Central memory CD4-positive, alpha-beta T cell (primary cell): ENCODE data around the gene ADAR.

Source experiments
- DNase-seq: peaks from one replicate; pipeline ENCODE4 v3.0.0; 2022

ADAR gene

DNA sequence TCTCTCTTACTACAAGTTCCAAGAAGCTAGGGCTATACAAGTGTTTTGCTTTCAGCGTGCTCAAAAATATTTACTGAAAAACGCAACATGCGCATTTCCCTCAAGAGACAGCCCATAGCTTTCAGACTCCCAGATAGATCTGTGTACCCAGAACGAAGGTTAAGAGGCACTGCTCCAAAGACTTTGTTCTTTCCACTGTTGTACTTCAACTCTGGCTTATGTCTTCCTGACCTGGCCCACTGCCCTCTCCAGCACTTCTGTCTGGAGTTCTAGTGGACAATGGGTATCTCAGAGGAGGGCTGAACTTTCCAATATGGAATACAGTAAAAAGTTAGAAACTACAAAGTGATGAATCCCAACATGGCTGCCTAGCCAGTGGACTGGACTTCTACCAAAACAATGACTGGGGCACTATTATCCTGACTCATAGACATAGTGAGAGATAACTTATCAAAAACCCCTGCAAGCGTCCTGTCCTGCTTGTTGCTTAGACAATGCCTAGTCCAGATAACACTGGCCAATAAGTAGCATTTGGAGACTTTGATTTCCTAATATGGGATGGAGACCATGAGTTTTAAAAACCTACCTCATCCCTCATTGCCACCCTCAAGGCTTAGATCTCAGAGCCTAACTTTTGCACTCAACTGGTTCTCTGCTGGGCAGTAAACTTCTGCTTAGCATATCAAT lies 8.8 kb upstream of the ADAR start:
- no peak for DNase-seq

DNA sequence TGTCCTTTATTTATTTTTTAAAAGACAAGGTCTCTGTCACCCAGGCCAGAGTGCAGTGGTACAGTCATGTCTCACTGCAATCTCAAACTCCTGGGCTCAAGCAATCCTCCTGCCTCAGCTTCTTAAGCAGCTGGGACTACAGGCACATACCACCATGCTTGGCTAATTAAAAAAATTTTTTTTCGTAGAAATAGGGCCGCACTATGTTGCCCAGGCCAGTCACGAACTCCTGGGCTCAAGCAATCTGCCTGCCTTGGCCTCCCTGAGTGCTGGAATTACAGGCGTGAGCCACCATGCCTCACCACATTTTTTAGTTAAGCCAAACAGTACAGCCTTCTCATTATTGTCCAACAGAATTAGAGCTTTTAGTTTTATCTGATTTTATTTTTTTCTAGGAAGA lies 7.4 kb upstream of the ADAR start:
- no peak for DNase-seq

DNA sequence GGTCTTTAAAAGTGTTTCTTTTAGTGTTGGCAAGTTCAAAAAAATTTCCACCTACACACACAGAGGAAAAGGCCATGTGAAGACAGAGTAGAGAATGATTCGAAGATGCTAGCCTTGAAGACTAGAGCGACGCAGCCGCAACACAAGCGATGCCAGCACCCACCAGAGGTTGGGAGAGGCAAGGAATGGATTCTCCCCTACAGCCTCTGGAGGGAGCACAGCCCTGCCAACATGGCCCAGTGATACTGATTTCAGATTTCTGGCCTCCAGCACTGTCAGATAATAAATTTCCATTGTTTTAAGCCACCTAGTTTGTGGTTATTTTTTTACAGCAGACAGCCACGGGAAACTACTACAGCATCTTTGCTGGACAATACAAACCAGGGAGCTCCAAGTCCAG lies 6.9 kb upstream of the ADAR start:
- DNase-seq, result no peak

DNA sequence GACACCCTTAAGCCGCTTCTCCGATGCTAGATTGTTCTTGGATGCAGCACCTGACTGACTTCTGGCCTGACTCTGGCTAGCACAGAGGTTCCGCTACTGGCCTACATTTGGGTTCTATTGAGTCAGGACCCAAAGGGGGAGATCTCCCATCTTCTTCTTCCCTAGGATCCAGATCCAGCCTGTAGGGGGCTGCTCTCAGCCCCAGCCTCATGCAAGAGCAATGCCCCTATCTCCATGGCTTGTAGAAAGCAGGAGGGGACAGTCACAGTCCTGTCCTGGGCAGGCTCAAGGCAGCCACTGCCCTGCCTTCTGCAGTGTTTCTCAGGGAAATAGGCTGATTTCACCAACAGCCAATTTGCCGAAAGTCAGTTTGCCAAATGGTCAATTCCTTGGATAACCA lies 6.3 kb upstream of the ADAR start:
- DNase-seq, result no peak

DNA sequence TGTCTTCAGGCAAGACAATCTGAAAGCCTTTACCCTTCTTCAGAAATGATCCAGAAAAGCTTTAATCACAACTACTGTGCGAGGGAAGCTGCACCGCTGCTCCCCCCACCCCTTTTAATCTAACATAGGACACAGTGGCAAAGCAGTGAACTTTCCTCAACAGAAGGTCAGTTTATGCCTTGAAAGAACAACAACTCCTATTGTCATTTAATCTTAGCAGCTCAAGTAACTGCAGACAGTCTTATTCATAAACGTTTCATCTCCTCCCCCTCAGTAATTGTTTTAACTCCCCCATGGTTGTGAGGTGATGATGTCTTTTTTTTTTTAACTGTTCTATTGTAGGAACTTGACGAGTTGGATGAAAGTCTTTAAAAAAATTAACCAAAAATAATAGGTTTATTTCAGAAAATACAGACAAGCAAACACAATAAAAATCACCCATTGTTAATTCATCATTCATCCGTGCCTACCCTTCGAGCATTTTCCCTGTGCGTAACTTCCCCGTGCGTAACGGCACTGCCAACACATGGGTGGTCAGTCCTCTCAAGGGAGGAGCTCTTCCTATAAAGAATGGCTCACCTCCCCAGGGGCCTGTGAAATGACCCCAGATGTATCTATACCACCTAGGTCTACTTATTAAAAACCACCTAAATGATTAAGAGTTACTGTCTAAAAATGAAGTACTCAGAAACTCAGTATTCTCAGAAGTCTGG lies 3.3 kb upstream of the ADAR start:
- no peak for DNase-seq

DNA sequence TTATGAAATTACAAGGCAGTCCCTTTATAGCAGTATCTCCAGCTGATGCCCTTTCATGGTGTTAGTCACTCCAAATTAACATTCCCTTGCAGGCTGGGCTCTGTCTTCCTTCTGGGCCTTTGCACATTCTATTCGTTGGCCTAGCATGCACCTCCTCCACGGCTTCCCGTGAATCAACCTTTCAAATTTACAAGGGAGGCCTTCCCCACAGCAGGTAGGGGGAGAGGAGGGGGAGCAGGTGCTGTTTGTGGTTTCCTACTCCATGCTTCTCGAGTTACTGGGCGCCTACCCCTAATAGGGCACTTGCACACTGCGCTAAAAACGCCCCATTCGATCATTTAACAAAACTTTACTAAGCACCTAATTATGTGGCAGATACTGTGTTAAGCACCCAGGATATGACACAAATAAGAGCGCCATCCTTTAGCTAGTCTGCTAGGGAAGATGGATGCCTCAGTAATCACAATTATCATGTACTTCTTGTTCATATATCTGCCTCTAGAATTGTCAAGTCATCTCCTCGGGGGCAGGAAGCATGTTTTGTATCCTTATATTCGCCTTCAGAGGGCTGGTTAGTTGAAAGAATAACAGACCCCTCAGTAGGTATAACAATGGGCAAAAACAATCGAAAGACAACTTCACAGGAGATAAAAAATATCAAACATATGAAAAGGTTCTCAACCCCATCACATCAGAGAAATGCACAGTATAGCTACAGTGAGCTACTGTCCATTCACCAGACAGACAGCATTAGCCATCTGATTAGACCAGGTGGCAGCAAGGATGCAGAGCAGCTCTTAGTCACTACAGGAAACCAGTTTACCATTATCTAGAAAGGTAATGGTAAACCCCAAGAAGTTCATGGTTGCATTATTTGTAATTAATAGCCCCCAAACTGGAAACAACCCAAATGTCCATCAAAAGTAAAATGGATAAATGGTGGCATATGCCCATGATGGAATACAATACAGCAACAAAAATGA lies 1.7 kb upstream of the ADAR start:
- peak; percentile 69 for DNase-seq

DNA sequence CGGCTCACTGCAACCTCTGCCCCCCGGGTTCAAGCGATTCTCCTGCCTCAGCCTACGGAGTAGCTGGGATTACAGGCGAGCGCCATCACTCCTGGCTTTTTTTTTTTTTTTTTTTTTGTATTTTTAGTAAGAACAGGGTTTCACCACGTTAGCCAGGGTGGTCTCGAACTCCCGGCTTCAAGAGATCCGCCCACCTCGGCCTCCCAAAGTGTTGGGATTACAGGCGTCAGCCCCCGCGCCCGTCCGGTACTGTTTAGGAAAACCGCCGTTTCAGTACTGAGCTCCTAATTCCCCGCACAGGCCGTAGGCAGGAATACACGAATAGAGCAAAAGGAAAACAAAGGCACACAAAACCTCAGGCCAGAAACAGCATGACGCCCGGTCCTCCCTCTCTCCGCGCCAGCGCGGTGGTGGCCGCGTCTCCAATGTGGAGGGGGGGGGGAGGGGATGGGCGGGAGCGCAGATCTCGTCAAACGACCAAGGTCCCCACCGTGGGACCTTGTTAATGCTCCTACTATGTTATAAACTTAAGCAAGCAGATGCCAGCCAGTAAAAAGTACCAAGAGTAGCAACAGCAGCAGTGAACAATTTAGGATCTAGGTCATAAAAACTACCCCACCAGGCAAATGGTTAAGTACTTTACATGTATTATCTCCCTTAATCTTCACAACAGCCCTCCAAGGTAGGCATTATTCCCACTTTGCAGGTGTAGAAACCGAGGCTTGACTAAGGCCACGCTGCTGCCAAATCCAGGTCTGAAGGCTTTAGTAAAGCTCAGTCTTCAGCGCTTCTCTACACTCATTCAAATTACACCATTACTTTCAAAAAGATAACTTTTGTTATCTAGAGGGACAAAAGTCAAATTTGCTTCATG lies 648 bp upstream of the ADAR start:
- DNase-seq, result peak; percentile 40

DNA sequence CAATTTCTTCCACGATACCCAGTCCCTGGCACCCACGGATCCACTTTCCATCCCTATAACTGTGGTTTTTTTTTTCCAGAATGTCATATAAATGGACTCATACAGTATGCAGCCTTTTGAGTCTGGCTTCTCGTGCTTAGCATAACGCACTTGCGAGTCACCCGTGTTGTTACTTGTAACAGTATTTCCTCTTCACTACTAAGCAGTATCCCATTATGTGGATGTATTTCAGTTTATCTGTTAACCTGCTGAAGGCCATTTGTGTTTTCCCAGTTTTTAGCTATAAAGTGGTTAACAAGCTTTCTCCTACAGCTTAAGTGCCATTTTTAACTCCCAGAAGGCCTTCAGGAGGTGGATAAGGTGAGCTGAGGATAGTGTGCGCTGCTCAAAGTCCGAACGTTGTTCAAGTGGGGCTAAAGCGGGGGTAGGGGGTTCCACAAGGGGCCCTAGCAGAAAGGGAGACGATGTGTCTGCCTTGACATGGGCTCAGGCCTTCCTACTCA lies 829 bp downstream of the ADAR start:
- peak; percentile 16 for DNase-seq

DNA sequence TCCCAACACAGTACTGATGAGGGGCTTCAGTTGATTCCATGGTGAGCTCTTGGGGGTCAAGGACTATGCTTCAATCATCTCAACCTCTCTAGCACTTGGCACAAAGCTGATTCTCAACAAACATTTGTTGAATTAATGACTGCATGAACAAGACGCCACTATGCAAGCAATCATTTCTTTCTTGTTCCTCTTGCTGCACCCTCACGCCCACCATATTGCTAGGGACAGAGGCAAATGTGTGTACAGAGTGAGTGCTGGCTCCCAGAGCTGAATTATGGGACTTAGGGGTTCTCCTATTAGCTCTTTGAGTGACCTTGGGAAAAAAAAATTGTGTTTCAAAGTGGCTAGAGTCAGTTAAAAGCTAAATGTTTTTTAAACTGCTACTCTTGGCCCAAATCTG lies 2.5 kb downstream of the ADAR start:
- no peak for DNase-seq

DNA sequence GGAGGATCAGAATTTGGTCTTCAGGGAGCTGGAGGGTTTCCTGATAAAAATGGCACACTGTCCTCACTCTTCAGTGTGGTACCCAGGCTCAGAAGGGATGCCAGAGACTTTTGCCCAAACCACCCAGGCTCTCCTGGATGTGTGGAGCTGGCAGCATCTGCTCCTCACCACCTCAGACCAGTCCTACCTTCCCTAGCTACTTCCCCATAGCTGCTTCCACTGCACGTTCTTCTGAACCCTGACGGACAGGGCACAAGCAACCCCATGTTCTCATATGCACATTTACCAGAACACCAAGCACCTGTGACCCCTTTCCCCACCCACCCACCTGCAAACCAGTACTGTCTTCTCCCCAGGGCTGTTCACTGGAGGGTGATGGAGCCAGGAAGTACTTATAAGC lies 4.7 kb downstream of the ADAR start:
- DNase-seq, result no peak

DNA sequence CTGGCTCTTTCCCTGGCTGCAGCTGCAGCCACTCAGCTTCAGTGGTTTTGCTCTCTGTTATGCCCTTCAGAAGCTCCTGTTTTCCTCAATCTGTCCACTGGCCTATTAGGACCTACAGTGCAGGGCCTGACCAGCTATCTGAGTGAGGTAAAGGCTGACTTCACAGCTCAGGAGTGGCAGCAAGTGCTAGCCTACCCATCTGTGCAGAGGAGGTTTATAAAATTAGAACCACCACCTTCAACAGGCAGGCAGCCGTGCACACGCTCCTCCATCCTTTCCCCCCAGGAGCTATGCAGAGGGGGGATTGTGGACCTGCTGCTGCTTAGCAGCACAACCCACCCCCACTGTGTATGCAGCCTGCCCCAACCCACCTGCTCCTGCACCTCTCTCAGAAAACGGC lies 8.3 kb downstream of the ADAR start:
- DNase-seq, result no peak

DNA sequence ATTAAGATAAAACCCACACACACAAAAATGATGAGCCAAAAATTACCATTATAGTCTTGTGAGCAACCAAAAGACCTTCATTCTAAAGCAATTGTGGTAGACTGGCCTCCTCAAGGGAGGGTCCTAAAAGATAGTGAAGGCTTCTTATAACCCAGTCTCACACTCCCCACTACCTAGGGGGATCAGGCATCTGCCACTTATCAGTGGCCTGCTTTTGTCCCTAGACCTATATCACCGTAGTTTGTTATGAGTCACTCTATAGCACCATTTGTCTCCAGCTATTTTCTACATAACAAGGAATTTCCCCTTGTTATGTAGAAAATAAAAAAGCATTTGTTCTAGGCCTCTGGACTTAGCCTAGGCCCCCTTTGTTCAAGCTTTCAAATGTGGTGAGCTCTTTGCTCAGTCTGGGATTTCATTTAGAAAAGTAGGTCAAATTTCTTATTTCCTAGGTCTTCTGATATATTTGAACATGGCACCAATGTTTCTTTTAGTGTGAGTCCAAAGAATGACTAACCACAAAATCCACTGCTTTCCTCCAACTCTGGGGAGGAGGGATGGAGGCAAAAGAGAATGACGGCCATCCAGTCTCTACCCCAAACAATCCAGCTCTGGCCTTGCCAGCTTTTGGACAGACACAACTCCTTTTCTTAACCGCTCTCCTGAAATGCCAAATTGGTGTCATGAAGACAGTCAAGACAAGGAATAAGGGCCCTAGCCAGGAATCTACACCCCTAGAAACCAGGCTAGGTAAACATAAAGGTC lies 8.9 kb downstream of the ADAR start:
- DNase-seq, result no peak

DNA sequence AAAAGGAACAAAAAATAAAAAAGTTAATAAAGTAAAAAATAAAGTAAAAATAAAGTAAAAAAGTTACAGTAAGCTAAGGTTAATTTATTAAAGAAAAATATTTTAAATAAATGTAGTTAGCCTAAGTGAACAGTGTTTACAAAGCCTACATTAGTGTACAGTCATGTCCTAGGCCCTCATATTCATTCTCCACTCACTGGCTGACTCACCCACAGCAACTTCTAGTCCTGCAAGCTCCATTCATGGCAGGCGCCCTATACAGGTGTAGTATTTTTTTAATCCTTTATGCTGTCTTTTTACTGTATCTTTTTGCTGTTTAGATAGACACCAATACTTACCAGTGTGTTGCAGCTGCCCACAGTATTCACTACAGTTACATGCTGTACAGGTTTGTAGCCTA lies 12.4 kb downstream of the ADAR start:
- DNase-seq, result no peak

DNA sequence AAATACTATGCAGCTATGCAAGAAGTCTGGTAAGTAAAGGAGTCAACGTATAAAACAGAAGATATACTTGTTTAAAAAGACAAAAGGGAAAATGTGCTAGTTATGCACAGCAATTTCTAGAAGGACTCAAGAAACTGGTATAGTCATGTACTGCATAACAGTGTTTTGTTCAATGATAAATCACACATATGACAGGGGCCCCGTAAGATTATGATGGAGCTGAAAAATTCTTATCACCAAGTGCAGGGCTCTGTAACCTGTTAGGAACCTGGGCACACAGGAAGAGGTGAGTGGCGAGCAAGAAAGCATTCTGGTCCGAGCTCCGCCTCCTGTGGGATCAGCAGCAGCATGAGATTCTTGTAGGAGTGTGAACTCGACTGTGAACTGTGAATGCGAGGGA lies 13.2 kb downstream of the ADAR start:
- DNase-seq, result no peak

DNA sequence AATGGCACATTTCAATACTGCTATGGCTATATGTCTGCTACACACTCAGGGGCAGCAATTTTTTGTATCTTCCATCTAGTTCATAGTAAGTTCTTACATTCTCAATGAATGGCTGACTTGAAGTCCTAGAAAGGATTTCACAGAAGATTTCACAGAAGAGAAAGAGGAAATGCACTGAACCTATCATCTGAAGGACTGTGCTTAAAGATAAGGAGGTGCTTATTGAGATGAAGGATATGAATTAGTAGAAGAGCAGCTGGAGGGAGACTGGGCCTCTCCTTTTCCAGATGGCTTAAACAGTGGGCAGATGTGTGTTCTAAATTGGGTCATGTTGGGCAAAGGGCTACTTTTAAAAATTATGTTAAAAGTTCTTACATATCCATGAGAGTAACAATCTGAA lies 14.6 kb downstream of the ADAR start:
- no peak for DNase-seq

DNA sequence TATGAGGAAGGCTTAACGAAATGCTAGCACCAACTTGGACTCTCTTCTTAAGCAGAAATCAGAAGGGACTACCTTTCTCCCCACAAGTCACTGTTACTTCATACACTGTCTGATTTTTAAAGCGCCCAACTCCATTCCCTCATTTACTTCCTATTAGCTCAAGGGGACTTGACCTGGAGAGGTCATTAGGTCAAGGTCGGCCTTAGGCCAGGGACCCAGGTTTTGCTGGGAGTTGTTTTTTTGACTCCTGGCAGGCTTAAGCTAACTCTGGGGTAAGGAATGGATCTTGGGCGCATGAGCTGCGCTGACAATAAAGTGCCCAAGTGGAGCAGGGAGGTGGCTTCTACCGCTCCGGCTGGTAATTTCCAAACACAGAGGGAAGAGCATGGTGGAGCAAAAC lies 16.8 kb downstream of the ADAR start:
- DNase-seq, result no peak

DNA sequence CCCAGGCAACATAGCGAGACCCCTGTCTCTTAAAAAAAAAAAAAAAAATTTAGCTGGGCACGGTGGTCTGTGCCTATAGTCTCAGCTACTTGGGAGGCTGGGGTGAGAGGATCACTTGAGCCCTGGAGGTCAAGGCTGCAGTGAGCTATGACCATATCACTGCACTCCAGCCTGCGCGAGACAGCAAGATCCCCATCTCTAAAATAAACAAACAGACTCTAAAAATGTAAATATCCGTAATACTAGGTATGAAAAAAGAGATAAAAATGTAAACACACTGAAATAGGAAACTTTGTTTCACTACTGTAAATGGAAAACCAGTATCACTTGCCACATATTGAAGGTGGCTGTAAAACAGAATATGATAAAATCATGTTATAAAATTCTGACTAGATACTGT lies 17.2 kb downstream of the ADAR start:
- DNase-seq, result no peak

DNA sequence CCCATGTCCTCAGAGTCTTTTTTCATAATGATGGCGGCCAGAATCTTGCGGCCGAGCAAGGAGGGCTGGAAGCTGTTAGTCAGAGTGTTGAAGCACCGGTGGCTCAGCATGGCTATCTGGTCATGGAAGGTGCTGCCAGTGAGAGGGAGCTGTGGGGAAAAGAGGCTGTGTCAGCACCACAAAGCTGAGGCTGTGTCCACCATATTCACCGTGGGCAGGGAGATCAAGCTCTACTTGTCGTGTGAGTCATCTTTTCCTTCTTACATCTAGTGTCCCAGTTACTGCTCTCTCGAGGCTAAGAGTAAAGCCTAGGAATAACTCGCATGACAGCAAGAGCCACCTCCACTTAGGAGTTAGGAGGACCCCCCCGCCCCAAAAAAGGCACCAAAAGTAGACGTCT lies 18.2 kb downstream of the ADAR start:
- no peak for DNase-seq

DNA sequence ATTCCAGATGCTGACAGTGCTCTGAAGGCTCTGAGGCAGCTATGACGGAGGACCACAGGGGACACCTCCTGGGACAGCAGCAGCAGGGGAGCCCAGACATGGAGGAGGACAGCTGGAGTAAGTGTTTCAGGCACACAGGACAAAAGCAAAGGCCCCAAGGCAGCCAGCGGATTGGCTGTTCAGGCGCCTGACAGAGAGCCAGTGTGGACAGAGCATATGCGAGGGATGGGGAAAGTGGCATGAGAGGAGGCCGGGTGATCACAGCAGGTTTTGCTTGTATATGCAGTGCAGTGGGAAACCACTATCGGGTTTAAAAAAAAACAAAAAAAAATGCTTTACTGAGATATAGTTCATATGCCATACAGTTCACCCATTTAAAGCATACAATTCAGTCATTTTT lies 21.3 kb downstream of the ADAR start:
- DNase-seq, result no peak

DNA sequence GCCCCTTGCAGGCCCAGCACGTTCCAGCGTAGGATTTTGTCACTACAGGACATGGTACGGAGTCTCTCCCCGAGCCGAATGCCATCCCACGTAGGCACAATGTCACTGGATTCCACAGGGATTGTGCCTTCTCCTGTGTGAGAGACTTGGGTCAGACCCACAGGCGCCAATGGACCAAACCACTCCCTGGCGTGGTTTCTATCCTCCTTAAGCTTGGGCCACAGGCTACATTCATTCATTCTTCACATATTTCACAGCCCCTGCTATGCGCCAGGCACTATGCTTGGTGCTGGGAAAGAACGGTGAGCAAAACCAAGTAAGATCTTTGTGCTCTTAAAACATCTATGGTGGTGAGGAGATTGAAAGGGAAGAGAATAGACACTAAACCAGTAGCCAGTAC lies 21.8 kb downstream of the ADAR start:
- no peak for DNase-seq

DNA sequence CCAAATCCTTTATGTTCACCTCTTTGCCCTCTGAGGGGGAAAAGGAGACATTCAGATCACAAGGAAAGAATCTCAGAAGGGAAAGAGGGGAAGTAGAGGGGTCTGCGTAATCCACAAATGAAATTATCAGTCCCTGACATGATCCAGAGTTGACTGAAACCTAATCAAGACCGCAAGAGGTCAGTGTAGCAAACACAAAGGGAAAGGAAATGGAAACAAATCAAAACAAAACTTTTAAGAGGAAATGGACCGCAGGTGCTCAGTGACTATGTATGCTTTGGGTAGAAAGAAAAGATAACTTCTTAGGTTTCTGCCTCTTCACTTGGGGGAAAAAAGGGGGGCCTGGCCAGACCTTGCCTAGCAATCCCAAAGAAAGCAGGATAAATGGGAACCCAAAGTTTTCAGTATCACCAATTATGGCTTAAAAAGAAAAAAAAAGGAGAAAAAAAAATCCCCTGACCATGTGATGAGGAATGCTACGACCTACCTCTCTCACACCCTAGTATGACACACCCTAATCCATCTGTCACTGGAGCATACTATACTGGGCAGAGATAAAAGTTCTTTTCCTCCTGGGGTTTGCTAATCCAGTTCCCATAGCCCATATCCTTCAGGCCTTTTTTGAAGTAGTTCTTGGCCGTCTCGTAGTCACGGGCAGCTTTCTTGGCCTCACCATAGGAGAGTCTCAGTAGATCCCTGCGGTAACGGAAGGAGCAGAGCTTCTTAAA lies 23.6 kb downstream of the ADAR start:
- DNase-seq, result no peak
